HepG2 (cell line): ENCODE results near the gene PARVA.

ENCODE experiments used
- BRD4 ChIP-seq: sonication (generic); formaldehyde crosslinking; IDR thresholded peaks from 2 replicates; pipeline ENCODE4 v1.4.0; 2020; ENCODE audit warnings: missing genetic modification reagents
- CTCF ChIP-seq: sonication (generic); formaldehyde crosslinking; IDR thresholded peaks from 2 replicates; pipeline ENCODE4 v1.5.0; 2020; ENCODE audit warnings: mild to moderate bottlenecking, missing genetic modification reagents, moderate library complexity
- EZH2 ChIP-seq: conservative IDR thresholded peaks from 2 replicates; pipeline ENCODE4 v1.6.1; 2012; ENCODE audit warnings: mild to moderate bottlenecking, low read depth, low read length, moderate library complexity
- SIN3A ChIP-seq: IDR thresholded peaks from 2 replicates; pipeline ENCODE4 v1.6.1; 2011; ENCODE audit warnings: low read depth, mild to moderate bottlenecking, control low read depth, low read length, borderline replicate concordance
- ZBTB46 ChIP-seq: sonication (generic); formaldehyde crosslinking; IDR thresholded peaks from 2 replicates; pipeline ENCODE4 v1.4.0; 2020; ENCODE audit warnings: mild to moderate bottlenecking, missing genetic modification reagents, borderline replicate concordance

- TF ChIP-seq CTCF (CRISPR knock-in tag) (no peak), SIN3A (no peak), ZBTB46 (no peak), EZH2 (no peak), BRD4 (no peak)
Measured at GRCh38 chr11:12390687-12391110, 13.3 kb downstream of the PARVA start.
